GM06990 (cell line): ENCODE measurements around the gene PFKP.
A peak's percentile ranks its signal among the peaks of the same experiment; 100 is the strongest.

Source experiments
- DNase-seq: peaks from one replicate; pipeline ENCODE4 v3.0.0-alpha.2; 2011; ENCODE audit not compliant: insufficient read length; ENCODE audit errors: extremely low read depth
- H3K27me3 ChIP-seq: replicated peaks from 2 replicates; pipeline ENCODE4 v1.6.0; 2011; ENCODE audit warnings: low read length; ENCODE audit not compliant: control insufficient read depth, insufficient read depth
- H3K36me3 ChIP-seq: 2 replicates; pipeline ENCODE4 v1.5.1; 2011; ENCODE audit warnings: low read length; ENCODE audit not compliant: control insufficient read depth, insufficient read depth
- H3K4me3 ChIP-seq: replicated peaks from 2 replicates; pipeline ENCODE4 v1.5.1; 2011; ENCODE audit warnings: low read depth, mild to moderate bottlenecking, control low read depth, low read length
- TF ChIP-seq, protein P1 (sequence below): IDR thresholded peaks from 2 replicates; pipeline ENCODE4 v1.5.1; 2011; ENCODE audit warnings: low read length, control low read depth, mild to moderate bottlenecking, inconsistent platforms; ENCODE audit not compliant: insufficient read depth, poor library complexity, severe bottlenecking

PFKP gene

DNA sequence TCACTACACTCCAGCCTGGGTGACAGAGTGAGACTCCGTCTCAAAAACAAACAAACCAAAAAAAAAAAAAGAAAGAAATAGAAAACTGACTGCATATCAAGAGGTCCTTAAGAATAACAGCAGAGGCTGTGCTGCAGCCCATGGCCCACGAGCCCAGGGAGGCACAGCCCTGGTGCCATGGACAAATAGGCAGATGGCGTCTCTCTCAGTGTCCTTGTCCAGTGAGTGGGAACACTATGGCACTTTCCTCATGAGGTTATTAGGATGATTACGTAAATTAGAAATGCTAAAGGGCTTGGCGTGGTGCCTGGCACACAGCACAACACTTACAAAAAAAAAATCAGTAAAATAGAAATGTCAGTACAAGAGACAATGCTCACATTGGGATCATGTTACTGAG, 33.4 kb upstream of the PFKP start:
- no peaks in the 10 kb centered on the region for H3K27me3 ChIP-seq
- H3K4me3 ChIP-seq = no peak overlapping the region
- no peak for DNase-seq
- H3K36me3 ChIP-seq = no peaks in the 10 kb centered on the region
- TF ChIP-seq, protein P1, sequence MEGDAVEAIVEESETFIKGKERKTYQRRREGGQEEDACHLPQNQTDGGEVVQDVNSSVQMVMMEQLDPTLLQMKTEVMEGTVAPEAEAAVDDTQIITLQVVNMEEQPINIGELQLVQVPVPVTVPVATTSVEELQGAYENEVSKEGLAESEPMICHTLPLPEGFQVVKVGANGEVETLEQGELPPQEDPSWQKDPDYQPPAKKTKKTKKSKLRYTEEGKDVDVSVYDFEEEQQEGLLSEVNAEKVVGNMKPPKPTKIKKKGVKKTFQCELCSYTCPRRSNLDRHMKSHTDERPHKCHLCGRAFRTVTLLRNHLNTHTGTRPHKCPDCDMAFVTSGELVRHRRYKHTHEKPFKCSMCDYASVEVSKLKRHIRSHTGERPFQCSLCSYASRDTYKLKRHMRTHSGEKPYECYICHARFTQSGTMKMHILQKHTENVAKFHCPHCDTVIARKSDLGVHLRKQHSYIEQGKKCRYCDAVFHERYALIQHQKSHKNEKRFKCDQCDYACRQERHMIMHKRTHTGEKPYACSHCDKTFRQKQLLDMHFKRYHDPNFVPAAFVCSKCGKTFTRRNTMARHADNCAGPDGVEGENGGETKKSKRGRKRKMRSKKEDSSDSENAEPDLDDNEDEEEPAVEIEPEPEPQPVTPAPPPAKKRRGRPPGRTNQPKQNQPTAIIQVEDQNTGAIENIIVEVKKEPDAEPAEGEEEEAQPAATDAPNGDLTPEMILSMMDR = no peak

DNA sequence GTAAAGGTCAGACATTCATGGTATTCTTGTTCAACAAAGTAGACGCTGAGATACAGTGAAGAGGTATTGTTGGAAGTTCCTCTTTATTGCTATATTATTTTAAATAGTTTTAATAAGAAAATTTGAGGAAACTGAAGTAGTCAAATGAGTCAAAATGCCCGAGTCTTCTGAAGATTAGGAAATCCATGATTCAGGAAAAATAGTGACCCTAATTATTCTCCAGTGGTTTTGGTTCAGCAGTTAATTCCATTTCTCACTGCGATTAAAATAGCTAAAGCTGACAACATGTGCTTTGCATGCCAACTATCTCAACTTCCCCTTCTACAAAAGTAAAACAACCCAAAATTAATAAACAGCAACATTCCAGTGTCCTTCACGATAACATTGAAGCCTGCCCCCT, 32.7 kb upstream of the PFKP start:
- DNase-seq = no peak
- Histone ChIP-seq H3K4me3 (no peak overlapping the region), H3K27me3 (no peaks in the 10 kb centered on the region)

DNA sequence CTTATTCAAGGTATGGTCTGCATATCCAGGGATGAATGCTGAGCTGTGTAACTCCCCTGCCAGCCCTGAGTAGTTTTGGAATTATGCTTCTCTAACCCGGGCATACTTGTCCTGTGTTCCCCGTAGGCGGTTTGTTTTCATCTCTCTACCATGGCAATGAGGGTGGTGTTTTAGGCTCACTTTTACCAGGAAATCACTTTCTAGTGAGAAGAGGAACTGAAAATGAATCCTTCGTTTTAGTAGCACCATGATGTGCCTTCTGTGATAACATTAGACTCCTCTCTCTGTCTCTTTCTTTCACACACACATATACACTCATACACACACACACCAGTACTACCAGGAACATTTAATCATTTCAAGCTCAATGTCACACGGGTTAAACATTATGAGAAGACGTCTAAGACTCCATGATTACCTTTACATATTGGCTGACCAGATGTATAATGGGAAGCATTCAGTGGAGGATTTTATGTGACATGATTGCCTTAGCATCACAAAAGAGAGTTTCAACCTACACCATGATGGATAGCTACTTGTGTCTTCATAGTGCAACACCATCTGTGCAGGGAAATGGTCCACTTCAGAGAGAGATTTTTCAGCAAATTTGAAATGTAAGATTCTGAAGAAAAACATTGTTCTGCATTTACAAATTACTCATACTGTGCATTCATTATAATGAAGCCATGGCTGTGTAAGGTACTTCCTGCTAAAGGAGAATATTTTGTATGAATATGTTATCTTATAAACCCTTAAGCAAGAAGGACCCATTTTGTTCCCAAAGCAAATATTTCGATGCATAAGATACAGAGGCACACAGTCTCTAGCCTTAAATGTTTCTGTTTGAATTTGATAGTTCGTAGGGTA, 31.0 kb upstream of the PFKP start:
- TF ChIP-seq, protein P1 = no peak
- no peak overlapping the region for H3K4me3 ChIP-seq
- peak; percentile 10 for DNase-seq
- no peaks in the 10 kb centered on the region for H3K27me3 ChIP-seq
- no peaks in the 10 kb centered on the region for H3K36me3 ChIP-seq

More for the DNA sequence above, 32.7 kb upstream of the PFKP start:
- no peaks in the 10 kb centered on the region for H3K36me3 ChIP-seq
- TF ChIP-seq, protein P1 = no peak

DNA sequence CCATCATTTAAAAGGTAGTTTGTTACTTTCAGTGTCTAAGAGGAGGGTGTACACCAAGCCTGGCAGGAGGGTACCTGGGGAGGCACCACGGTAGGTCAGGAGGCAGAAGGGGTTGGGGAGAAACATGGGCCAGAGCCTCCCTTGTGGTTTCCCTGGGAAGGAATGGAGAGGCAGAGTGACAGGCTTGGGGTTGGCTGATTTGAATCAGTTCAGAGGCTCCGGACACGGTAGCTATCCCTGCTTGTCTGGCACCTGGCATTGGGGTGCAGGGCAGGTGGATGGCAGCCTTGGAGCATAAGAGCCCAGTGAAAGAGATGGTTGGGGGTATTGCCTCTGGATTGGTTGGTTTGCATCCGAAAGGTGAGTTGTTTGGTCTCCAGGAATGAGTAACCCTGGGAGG, 30.2 kb upstream of the PFKP start:
- TF ChIP-seq, protein P1 = no peak
- no peaks in the 10 kb centered on the region for H3K36me3 ChIP-seq
- no peaks in the 10 kb centered on the region for H3K27me3 ChIP-seq
- H3K4me3 ChIP-seq = no peak overlapping the region
- no peak for DNase-seq

DNA sequence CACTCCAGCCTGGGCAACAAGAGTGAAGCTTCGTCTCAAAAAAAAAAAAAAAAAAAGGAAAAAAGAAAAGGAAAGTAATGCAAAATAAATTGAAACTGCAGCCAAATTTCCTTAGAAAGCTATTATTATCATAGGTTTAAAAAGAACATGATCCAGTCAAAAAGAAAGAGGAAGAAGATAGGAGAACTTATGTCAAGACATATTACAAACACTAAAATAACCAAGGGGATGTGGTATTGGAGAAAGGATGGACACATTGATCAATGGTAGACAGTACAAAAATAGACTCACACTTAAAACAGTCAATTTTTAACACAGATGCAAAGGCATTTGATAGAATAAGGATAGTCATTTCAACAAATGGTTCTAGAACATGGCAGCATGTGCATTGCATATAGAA, 27.3 kb upstream of the PFKP start:
- no peak for DNase-seq
- H3K36me3 ChIP-seq = no peaks in the 10 kb centered on the region
- H3K4me3 ChIP-seq = no peak overlapping the region
- no peaks in the 10 kb centered on the region for H3K27me3 ChIP-seq
- TF ChIP-seq, protein P1 = no peak
